ENCODE data around the gene OLFML3. TPM values are rescaled to one million over a fixed set of nuclear protein-coding genes. Genes with fewer than 3 reads are reported as not detected.

The OLFML3 gene
- total RNA-seq, 1 donor, result 135 TPM

- H3K4me3 ChIP-seq (ENCODE audit: low read depth, low read length), result no peak overlapping the region
- no peak for TF ChIP-seq CTCF (IDR thresholded peaks at IDR 0.05; ENCODE audit: insufficient read depth, low read length)
- DNase-seq (ENCODE audit: low read depth), result no peak
Measured at GRCh38 chr1:113935176-113935575, 44.1 kb upstream of the OLFML3 start.

DNA sequence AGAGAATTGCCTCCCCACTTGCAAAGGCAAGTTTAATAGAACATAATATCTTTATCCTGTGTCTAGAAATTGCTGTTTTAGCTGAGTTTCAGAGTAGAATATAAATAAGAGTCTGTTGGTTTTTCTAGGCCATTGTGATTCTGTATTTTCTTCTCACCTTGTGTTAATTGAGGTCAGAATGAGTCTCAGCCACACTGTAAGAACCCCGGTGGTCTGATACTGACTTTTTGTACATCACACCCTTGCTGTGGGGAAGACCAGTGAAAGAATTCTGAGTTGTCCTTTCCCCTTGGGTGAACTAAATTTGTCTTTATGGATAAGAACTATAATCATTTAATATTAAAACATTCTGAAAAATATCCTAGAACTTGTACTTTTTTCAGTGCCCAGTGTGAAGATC is 43.3 kb upstream of the OLFML3 start:
- H3K4me3 ChIP-seq (ENCODE audit: low read depth, low read length), result no peak overlapping the region
- no peak for TF ChIP-seq CTCF (IDR thresholded peaks at IDR 0.05; ENCODE audit: insufficient read depth, low read length)
- no peak for DNase-seq (ENCODE audit: low read depth)

DNA sequence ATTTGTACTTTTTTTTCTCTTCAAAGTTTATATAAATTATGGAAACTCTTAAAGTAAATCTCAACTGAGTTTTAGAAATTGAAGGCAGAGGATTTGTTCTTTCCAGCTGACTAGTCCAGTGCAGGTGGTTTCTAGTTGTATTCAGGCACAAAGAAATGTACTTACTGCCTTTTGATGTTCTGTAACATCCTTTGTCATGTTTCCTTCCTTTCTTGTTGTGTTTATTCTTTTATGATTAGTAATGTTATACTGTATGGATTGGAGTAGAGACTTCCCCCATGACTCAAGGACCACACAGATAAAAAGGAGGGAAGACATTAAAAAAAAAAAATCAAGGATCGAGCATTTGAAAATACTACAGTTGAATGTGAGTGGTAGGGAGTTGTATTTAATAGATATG is 42.1 kb upstream of the OLFML3 start:
- H3K4me3 ChIP-seq (ENCODE audit: low read depth, low read length), result no peak overlapping the region
- no peak for TF ChIP-seq CTCF (IDR thresholded peaks at IDR 0.05; ENCODE audit: insufficient read depth, low read length)
- DNase-seq (ENCODE audit: low read depth), result no peak

GRCh38 chr1:113938192-113938591 is 41.1 kb upstream of the OLFML3 start:
- no peak for DNase-seq (ENCODE audit: low read depth)

DNA sequence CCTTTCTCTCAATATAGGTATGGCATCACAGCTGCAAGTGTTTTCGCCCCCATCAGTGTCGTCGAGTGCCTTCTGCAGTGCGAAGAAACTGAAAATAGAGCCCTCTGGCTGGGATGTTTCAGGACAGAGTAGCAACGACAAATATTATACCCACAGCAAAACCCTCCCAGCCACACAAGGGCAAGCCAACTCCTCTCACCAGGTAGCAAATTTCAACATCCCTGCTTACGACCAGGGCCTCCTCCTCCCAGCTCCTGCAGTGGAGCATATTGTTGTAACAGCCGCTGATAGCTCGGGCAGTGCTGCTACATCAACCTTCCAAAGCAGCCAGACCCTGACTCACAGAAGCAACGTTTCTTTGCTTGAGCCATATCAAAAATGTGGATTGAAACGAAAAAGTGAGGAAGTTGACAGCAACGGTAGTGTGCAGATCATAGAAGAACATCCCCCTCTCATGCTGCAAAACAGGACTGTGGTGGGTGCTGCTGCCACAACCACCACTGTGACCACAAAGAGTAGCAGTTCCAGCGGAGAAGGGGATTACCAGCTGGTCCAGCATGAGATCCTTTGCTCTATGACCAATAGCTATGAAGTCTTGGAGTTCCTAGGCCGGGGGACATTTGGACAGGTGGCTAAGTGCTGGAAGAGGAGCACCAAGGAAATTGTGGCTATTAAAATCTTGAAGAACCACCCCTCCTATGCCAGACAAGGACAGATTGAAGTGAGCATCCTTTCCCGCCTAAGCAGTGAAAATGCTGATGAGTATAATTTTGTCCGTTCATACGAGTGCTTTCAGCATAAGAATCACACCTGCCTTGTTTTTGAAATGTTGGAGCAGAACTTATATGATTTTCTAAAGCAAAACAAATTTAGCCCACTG is 38.7 kb upstream of the OLFML3 start:
- DNase-seq (ENCODE audit: low read depth), result no peak
- H3K4me3 ChIP-seq (ENCODE audit: low read depth, low read length), result no peak overlapping the region
- no peak for TF ChIP-seq CTCF (IDR thresholded peaks at IDR 0.05; ENCODE audit: insufficient read depth, low read length)

More at GRCh38 chr1:113938192-113938591, 41.1 kb upstream of the OLFML3 start:
- TF ChIP-seq CTCF (IDR thresholded peaks at IDR 0.05; ENCODE audit: insufficient read depth, low read length), result no peak
- no peak overlapping the region for H3K4me3 ChIP-seq (ENCODE audit: low read depth, low read length)

- DNase-seq (ENCODE audit: low read depth), result no peak
- no peak overlapping the region for H3K4me3 ChIP-seq (ENCODE audit: low read depth, low read length)
- no peak for TF ChIP-seq CTCF (IDR thresholded peaks at IDR 0.05; ENCODE audit: insufficient read depth, low read length)
Measured at GRCh38 chr1:113941245-113941559, 38.1 kb upstream of the OLFML3 start.

DNA sequence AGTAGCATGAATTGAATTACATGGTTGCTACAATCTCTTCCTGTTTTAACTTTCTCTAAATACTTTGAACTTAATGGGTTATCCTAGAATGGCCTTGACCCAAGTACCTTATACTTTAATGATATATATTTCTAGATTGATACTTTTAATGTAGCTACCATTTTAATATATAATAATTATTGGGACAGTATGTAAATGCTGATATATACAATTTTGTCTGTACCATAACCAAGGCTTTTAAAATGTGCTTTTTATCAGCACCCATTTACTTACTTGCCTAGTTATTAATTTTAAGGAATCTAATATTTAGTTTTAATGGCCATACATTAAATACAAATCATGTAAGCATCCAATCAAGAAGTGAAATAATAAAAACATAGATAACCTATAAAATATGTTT is 36.7 kb upstream of the OLFML3 start:
- H3K4me3 ChIP-seq (ENCODE audit: low read depth, low read length), result no peak overlapping the region
- no peak for DNase-seq (ENCODE audit: low read depth)
- no peak for TF ChIP-seq CTCF (IDR thresholded peaks at IDR 0.05; ENCODE audit: insufficient read depth, low read length)

All from fibroblast of the aortic adventitia (primary cell).